Femur (tissue), 1 donor: ENCODE results near the gene SEPTIN11.

ENCODE experiments used
- DNase-seq: peaks from one replicate; pipeline ENCODE4 v3.0.0-alpha.2; 2017

Gene SEPTIN11

DNA sequence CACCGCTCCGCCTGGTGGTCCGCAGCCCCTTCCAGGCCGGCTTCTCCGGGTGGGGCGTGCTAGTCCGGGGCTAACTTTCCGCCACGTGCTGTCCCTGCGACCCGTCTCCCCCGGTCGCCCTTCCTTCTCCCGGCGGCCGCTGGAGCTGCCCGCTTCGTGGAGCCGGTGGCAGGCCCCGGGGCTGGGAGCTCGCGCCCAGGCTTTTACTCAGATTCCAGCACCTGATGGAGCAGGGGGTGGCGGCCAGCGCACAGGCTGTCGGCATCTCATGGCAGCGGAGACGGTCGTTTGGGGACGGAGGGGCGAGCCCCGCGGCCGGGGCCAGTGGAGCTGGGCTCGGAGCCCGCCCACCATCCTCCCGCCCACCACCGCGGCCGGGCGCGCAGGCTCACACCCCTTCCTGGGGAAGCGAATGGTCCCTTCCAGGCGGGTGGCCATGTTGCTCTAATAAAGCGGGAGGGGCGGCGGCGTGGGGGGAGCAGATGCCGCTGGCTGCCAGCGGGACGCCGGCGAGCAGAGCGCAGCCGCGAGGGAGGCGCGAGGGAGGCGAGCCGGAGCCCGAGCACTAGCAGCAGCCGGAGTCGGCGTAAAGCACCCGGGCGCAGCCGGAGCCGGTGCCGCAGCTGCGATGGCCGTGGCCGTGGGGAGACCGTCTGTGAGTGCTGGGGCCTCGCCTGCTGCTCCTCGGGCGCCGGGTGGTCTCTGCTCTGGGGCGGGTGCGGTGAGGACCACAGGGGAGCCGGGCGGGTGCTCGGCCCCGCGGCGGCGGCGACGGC, at the start of gene SEPTIN11:
SEPTIN11 (plus strand) TSS at position 477 of the 776 bp plus-strand sequence; CDS start at position 629, 152 bp downstream.
- DNase-seq = peak; percentile 96

DNA sequence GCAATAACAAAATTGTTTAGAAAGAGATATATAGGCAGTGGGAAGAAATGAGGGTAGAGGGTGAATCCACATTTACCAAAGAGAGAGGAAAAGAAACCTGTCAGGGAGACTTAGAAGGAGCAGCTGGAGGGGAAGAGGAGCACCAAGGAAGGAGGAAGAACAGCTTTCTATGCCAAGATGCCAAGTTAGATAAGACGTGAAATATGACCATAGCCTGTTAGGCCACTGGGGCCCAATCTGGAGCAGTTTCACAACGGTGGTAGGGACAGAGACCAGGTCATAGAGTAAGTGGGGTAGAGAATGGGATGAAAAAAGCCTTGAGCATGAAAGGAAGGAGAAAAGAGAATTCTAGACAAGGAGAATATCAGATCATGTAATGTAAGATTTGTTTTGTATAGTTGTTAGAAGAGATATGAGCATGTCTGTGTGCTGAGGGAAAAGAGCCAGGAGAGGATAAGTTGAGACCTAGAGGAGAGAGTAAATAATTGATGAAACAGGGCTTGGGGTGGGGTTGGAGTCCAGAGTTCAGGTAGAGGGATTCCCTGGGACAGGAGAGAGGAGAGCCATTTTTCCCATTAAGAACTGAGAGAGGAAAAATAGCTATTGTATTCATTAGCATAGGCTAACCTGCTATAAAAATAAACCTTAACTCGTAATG, 47.2 kb upstream of the SEPTIN11 start:
- no peak for DNase-seq

DNA sequence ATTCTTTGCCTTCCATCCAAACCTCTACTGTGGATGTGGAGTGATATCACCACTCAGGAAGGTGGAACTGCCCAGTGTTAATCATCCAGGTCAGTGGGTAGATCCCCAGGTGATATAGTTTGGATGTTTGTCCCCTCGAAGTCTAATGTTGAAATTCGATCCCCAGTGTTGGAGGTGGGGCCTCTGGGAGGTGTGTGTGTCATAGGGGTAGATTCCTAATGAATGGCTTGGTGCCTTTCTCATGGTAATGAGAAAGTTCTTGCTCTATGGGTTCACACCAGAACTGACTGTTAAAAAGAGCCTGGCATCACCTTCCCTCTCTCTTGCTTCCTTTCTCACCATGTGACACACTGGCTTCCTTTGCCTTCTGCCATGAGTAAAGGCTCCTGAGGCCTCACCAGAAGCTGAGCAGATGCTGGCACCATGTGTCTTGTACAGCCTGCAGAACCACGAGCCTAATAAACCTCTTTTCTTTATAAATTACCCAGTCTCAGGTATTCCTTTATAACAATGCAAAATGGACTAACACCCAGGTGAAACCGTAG, 44.8 kb upstream of the SEPTIN11 start:
- DNase-seq = no peak

DNA sequence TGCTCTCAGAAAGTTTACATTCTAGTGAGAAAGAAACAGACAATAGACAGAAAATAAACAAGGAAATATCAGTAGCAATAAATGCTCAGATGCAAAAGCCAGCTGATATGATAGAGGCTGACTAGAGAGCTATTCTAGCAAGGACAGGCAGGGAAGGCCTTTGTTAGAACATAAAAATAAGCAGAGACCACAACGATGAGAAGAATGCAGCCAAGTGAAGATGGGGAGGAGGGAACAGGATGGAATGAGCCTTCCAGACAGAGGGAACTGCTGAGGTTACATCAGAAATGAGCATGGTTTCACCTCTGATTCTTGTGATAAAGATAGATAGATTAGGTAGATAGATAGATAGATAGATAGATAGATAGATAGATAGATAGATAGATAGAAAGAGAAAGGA, 44.0 kb upstream of the SEPTIN11 start:
- no peak for DNase-seq

DNA sequence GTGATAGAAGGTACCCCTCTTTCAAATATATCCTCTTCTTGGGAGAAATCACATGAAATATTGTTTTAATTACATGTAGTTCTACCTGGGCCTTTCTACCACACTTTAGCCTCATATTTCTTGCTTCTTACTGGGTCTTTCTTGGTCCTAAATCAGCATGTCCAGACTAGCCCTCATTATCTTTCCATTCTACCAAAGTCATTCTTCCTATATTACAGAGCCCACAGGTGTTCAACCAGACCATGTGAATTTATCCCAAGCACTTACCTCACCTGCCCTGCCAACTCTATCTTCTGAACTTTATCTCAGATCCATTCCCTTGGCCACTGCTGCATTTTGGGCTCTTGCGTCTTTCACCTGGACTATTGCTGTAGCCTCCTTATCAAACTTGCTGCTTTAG, 39.8 kb upstream of the SEPTIN11 start:
- no peak for DNase-seq

DNA sequence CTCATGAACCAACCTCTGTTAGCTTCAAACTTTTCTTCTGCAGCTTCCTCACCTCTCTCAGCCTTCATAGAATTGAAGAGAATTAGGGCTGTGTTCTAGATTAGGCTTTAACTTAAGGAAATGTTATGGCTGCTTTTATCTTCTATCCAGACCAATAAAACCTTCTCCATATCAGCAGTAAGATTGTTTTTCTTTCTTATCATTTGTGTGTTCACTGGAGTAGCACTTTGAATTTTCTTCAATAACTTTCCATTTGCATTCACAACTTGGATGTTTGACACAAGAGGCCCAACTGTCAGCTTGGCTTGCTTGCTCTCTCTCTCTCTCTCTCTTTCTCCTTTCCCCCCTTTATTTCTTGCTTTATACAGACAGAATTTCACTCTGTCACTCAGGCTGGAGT, 28.8 kb upstream of the SEPTIN11 start:
- DNase-seq = no peak

DNA sequence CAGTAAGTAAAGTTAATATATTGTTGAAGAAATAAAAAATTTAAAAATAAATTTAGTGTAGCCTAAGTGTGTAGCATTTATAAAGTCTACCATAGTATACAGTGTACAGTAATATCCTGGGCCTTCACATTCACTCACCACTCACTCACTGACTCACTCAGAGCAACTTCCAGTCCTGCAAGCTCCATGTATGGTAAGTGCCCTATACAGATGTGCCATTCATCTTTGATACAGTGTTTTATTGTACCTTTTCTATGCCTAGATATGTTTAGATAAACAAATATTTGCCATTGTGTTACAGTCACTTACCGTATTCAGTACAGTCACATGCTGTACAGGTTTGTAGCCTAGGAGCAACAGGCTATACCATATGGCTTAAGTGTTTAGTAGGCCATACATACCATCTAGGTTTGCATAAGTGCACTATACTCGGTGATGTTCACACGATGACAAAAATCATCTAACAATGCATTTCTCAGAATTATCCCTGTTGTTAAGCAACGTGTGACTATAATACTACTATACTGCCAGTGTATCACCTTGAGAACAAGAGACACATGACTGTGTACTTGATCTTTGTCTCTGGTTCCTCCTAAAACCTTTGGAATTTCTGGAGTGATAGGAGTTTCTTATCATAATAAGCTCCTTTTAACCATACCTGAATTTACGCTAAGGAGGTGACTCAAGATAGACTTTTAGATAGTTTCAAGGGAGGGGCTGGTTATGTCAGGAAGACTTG, 25.8 kb upstream of the SEPTIN11 start:
- DNase-seq = no peak

DNA sequence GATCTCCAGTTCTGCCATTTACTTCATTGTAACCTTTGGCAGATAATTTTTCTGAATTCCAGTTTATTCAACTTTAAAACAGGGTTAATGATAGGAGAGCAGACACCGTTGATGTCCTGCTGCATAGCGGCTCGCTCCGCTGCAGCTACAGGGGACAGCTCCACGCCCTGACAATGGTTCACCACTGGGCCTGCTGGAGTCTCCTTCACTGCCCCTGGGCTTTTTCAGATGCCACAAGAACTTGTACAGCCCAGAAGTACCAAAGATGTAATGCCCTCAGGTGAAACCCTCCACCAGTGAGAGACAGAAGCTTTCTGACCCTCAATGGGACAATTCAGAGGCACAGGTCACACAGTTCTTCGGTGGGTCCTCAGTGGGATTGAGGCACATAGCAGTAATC, 22.7 kb upstream of the SEPTIN11 start:
- no peak for DNase-seq

DNA sequence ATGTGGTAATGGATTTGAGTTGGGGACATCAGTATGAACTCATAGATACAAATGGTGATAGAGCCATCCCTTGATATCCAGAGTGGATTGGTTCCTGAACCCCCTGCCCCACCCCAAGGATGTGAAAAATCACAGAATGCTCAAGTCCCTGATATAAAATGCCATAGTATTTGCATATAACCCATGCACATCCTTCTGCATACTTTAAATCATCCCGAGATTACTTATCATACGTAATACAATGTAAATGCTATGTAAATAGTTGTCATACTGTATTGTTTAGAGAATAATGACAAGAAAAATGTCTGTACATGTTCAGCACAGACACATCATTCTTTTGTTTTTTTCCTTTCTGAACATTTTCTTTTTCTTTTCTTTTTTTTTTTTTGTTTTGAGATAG, 18.9 kb upstream of the SEPTIN11 start:
- no peak for DNase-seq

DNA sequence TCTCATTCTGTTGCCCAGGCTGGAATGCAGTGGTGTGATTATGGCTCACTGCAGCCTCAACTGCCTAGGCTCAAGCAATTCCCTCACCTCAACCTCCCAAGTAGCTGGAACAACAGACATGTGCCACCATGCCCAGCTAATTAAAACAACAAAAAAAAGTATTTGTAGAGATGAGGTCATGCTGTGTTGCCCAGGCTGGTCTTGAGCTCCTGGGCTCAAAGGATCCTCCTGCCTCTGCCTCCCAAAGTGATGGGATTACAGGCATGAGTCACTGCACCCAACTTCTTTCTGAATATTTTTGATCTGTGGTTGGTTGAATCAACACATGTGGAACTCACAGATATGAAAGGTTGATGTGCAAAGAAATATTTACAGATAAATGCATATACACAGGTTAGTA, 18.5 kb upstream of the SEPTIN11 start:
- DNase-seq = no peak

DNA sequence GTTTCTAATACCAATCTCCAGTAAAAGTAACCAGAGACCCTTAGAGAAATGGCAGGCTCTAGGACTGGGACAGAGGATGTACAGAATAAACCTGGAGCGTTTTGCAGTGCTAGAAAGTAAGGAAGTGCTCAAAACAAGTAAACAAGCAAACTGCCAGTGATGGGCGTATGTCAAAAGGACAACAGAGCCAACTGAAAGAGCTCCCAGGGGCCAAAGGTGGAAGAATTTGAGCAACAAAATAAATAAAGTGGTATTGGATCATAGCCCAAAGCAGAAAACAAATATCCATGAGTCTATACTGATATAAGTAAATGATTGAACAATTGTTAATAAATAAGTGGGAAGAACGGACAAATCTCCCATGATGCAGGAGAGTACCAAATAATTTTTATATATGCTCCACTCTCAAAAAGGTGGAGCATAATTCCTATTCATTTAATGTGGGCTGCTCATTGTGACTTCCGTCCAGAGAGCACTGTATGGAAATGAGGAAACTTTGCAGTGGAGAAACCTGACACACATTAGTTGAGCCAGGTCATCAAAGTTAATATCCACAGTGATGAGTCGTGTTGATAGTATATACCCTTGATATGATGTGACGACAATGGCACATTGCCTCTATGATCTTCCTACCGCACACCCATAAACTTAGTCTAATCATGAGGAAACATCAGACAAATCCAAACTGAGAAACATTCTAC, 17.8 kb upstream of the SEPTIN11 start:
- DNase-seq = no peak

DNA sequence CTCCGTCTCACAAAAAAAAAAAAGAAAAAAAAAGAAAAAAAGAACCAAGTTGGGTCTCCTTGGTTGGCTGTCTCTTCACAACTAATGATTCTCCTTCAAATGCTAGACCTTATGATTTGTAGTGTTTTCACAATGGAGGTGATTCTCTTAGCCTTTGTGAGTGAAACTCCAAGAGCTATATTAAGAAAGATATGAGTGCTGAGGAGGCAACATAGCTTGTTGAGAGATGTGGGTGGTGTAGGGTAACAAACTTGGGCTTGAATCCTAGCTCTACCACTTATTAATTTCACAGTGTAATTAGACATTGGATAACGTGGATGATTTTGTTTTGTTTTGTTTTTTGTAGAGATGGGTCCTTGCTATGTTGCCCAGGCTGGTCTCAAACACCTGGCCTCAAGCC, 10.4 kb upstream of the SEPTIN11 start:
- no peak for DNase-seq

DNA sequence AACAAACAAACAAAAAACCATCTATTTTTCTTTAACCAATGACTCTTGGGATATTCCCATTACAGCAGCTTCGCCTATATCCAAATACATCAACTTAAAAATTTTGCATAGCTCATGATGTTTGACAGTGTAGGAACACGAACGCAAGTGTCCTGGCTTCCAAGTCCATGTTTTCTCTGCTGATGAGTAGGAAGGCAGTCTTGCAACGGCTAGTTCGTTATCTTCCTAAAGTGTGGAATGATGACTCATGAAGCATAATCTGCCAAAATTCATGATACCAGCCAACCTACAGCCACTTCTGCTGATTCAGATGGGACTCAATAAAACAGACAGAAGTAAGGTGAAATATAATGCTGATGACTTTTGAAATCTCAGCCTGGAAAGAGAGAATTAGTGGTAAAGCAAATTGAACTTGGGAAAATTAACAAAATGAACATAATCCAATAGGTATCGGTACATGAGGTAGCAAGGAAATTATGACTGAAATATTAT, 6.4 kb upstream of the SEPTIN11 start:
- DNase-seq = no peak

DNA sequence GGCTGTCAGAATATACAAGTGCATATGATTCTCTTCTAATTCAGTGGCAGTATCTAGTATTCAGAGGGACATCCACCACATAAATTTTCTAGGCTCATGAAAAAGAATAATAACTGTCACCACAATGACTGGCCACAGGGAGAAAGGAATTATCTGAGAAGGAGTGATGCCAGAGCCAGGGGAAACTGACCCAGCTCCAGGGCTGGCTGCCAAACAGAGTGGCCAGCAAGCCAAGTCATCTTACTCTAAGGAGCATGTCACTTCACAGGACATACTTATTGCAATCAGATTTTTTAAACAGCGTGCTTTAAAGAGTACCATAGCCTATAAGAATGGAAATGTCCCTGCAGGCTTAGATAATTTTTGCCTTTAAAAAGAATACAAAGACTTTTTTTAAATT, 5.8 kb upstream of the SEPTIN11 start:
- DNase-seq = no peak

DNA sequence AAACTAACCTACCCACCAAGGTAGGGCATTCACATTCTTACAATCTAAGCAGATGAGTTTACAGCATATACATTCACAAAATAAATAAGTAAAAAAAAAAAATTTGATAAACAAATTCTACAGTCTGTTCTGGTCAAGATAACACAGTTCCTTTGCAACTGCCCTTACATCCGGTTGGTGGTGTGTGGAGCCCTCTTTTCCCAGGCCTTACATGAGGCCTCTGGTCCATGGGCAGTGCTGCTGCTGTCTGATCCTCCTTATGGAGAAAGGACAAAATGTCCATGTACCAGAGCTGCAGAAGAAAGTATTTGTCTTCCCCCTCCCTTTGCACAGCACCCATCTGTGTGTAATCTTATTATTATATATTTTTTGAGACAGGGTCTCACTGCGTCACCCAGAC, 2.2 kb upstream of the SEPTIN11 start:
- no peak for DNase-seq

DNA sequence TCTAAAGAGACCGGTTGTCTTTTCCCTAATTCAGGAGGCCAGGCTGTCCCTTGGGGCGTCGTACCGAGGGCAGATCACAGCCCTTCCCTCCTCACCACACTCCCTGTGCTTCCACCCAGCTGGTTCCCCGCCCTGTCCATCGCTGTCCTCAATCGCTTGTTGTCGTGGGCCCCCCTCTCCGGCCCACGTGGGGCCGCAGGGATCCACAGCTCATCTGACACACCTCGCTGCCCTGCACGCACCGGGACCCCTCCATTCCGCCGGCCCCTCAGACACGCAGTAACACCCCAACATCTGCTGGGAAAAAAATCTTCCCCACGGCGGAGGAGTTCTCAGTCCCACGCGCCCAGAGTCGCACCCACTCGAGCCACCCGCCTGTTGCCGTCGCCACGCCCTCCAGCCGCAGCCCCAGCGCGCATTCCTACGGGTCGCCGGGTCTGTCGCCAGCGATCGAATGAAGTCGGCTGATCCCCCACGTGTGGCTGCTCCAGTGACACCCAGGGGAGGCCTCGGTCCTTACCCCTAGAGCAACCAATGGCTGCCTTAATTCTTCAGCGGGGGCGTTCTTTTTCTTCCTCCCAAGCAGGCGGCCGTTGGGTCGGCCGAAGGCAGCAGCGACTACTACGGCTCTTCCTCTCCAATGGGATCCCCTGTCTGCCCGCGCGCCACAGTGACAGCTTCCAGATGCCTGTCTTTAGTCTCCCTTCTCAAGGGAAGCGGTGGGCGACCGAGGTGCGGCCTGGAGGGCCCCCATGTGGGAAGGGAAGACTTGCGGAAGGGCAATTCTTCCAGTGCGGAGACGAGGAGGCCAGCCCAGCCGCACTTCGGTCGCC, 893 bp upstream of the SEPTIN11 start:
- peak; percentile 85 for DNase-seq

DNA sequence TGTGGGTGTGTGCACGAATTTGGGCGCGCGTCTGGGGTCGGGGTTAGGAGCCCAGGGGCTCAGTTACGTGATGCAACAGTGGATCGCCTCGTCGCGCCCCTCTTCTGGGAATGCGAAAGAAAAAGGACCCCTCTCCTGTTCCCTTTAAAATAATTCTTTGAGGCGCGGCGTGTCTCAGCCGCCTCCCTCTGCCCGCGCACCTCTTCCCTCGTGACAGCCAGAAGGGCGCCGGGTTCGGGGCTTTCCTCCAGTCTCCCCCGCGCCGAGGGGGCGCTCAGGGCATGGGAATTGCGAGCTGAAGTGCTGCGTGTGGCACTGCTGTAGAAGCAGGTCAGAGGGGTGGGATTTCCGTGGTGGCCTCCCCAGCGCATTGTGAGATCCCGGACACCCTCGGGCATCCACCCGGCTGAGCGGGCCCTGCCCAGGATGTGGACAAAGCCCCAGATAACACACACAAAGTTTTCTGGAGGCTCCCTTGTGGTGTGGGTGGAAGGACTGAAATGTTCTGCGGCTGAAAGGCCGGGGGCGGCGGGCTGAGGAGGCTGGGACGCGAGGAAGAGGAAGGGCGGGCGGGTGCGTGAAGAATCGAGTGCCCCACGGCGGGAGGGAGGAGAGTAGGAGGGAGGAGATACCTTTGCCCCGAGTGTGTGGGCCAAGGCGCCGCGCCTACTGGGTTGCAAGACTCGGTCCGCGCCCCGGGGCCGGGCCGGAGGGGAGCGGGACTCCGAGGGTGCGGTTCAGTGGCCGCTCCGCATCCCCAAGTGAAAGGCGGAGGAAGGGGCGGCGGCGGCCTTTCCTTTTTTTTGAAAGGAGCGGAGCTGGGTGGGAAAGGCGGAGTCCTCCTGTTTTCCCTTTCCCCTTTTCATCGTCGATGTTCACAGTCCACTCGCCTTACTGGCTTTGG, 752 bp downstream of the SEPTIN11 start:
- DNase-seq = peak; percentile 66

DNA sequence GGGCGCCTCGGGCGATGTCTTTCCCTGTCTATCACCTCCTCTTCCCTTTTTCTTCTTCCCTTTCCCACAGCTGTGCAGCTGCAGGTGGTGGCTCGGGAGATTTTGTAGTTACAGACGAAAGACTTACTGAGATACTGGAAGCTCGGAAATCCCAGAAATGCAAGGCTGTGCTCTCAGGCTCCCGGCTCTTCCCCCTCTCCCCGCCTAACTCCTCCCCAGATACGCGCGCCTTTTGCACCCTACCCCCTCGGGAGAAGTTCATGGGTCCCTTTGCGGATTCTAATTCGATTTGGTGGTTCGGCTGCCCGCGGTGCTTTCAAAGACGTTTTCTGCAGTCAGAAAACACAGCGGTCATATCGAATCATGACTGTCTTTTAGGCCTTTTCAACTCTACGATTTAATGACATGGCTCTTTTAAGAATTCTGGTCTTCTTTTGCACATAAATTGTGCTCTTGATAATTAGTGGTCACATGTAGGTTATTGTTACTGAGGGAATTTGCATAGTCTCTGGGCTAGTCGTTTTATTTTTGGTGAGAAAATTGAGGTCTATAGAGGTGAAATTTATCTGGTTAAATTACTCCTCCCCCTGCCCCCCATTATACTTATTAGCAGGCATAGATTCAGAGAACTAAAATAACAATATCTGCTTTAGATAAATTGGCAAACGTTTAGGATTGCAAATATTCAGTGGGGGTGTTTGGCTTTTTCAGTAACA, 1.6 kb downstream of the SEPTIN11 start:
- DNase-seq = no peak

DNA sequence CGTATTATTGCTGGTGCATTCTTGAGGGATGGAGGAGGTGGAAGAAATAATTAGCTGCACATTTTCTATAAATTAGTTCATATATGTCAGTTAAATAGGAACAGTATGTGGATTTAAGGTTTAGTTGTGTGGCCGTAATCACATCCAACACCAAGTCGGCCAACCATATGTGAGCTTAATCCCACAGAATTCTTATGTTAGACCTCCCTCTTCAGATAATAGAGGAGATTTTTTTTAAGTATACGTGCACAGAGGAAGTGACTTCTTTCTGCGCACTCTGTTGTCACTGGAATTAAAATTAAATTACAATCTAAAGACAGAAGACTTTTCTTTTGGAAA, 2.1 kb downstream of the SEPTIN11 start:
- no peak for DNase-seq

DNA sequence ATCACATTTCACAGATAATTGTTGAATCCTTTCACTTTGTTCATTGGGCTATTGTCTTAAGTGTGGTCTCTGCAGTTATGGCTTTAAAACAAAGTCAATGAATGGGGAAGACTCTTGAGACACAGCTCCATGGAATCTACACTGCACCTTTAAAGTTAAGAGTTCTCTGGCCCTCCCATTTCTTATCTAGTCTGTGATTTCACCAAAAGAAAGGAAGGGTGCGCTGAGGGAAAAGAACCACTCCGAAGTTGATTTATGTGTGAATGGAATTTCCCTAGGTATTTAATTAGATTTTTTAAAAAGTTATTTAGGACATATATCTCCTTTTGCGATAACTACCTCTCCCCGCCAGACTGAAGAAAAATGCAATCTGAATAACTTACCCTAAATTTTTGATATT, 2.5 kb downstream of the SEPTIN11 start:
- DNase-seq = no peak
